IPS DF 19.7 (cell line): ENCODE results near the gene CTPS2.
"Not testable (repeated sequence)": the region's sequence is repeated elsewhere in the genome, so short reads cannot be mapped to it uniquely, and the experiment has no call there.

Source experiments
- DNase-seq: peaks from one replicate; pipeline ENCODE4 v3.0.0-alpha.2; 2013; ENCODE audit warnings: low read depth, low spot score

The CTPS2 gene

GRCh38 chrX:16604337-16604736 is 108.1 kb downstream of the CTPS2 start:
- no peak for DNase-seq

DNA sequence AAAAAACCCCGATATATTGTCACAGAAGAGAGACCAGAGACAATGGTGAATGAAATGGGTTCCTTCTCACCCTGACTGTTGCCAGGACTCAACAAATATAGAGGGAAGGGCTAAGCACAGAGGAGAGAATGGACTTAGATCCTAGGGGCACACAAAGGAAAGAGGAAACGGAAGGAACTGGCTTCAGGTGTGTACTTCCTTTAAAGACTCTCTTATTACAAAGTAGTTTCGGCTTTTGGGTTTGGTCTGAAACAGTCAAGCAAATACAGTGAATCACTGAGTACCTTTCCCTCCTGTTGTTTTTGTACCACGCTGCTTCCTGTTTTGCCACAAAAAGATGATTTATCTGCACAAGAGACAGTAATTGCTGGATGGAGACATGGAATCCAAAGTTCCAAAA is 108.6 kb downstream of the CTPS2 start:
- no peak for DNase-seq

- not testable (repeated sequence) for DNase-seq
Observed at GRCh38 chrX:16603235-16603634, 109.2 kb downstream of the CTPS2 start.

- no peak for DNase-seq
Observed at GRCh38 chrX:16601885-16602284, 110.6 kb downstream of the CTPS2 start.

DNA sequence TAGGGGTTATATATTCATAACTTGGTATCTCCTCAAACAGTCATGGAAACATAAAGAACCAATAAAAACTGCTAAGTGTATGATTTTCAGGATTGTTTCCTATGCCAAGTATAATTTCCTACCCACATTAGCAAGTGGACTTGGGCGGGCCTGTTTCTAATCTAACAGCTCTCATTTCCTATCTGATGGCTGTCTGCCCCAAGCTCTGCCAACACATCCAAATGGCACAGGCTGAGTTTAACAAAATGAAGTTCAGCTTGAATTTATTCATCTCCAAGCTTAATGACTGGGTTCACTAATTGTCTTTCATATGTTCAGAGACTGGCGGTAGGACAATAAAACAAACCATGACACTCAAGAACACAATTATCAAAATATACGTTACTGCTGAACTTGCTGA is 118.0 kb downstream of the CTPS2 start:
- DNase-seq = no peak

DNA sequence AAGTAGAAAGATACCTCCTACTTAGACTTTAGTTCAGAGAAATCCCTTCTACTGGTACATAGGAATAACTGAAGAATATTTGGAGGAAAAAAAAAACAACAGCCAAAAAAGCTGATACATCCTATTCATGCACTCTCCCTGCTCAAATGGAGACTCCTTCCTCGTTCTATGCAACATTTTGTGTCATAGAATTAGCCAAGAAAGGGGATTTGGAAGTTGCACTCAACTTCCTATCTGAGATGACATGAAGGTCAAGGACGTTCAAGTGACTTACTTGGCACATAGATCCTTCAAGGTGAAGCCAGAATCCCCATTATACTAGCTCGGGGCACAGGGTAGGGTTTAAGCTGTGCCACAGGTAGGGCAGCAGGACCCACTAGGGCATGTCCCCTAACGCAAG is 118.7 kb downstream of the CTPS2 start:
- no peak for DNase-seq

DNA sequence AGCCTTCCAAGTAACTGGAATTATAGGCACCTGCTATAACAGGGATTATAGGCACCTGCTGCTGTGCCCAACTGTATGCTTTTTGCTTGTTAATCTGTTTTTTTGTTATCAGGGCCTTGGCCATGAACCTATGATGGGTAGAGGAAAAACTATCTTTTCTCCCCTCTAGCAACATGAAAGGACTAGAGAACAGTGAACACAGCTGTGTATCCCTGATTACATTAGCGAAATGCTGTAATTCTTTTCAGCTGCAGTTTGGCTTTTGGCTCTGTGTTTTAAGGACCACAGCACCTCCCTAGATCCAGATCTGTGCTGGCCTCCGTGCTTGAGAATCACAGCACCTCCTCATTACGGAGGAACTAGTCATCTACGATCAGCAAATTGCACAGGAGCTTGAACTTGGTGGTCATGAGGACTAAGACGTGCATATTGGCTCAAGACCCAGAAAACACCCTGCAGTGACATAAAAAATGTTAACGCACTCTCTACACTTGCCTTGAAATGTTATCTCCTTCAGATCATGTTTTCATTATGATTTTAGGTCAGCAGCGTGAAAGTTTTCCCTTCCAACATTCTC is 120.2 kb downstream of the CTPS2 start:
- no peak for DNase-seq

- no peak for DNase-seq
Observed at GRCh38 chrX:16589826-16590225, 122.6 kb downstream of the CTPS2 start.

DNA sequence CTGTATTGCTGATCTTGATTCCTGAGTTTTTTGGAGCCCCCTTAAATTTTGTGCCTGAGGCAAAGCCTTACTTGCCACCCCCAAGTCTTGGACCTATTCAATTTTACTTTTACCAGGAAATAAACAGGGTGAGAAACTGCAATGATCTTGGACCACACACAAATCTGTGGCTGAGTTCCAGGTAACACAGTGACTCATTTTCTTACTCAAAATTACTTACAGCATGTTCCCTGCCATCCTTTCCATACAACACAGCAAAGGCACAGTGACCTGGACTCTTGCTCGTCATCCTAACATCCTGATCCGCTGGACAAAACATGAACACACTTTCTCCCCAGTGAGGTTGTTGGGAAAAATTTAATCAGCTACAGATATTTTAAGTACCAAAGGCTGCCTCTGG is 123.3 kb downstream of the CTPS2 start:
- no peak for DNase-seq

- DNase-seq = no peak
Observed at GRCh38 chrX:16588266-16588665, 124.2 kb downstream of the CTPS2 start.

- no peak for DNase-seq
Observed at GRCh38 chrX:16587836-16588235, 124.6 kb downstream of the CTPS2 start.

DNA sequence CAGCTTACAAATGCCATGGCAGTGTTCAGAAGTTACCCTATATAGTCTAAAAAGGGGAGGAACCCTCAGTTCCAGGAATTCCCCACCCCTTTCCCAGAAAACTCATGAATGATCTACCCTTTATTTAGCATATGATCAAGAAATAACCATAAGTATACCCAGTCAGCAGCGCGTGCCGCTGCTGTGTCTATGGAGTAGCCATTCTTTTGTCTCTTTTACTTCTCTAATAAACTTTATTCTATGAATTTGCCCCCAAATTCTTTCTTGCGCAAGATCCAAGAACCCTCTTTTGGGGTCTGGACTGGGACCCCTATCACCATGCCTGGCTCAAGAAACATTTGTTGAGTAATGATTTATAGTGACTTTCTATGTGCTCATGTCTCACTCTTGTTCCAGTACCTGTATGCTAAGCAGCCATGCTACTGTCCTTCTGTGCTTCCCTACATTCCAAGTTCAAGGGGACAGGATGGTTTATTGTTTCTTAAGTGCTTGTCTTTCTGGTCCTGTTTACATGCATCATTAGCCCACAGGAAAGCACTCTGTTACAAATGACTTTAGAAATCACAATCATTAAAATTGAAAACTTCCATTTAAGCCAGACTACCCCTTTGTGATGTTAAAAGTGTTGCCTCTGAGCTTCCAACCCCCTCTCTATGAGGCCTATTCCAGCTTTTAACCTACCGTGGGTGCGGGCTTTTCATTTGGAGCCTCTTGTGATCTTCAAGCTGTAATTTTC is 125.9 kb downstream of the CTPS2 start:
- peak; percentile 50 for DNase-seq

GRCh38 chrX:16585486-16586376 is 126.7 kb downstream of the CTPS2 start:
- DNase-seq = no peak

DNA sequence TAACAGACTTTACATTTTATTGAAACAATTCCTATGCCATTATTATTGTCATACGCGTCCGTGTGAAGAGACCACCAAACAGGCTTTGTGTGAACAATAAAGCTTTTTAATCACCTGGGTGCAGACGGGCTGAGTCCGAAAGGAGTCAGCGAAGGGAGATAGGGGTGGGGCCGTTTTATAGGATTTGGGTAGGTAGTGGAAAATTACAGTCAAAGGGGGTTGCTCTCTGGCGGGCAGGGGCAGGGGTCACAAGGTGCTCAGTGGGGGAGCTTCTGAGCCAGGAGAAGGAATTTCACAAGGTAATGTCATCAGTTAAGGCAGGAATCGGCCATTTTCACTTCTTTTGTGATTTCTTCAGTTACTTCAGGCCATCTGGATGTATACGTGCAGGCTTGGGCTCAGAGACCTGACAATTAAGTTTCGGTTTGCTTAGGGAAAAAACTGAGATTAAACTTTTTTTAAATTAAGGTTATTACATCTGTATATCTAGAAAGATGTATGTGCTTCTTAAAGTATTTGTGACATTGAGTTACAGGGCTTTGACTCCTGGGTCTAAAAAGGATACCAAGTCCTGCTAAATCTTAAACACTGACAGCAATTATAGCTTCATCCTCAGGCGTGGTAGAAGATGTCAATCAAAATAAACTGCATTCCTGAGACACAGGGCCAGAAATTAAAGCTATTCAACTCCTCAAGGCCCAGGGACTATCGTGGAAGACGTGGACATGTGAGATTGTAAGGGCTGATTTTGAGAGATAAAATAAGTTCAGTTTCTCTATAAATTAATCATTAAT is 132.3 kb downstream of the CTPS2 start:
- not testable (repeated sequence) for DNase-seq

DNA sequence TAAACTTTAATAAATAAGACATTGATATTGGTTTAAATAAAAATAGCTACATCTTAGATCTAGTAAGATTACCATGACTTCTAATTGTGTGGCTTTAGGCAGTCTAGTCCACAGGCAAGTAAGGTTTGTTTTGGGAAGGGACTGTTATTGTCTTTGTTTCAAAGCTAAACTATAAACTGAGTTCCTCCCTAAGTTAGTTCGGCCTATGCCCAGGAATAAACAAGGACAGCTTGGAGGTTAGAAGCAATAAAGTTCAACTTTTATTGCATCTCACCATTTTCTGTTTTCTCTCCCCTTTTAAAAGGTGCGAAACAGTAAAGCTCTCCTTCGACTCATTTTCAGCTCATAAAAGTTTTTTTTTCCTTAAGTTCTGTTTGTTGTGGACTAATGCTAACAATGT is 133.0 kb downstream of the CTPS2 start:
- no peak for DNase-seq

- no peak for DNase-seq
Observed at GRCh38 chrX:16578218-16578617, 134.3 kb downstream of the CTPS2 start.

GRCh38 chrX:16577483-16578029 is 134.9 kb downstream of the CTPS2 start:
- no peak for DNase-seq

GRCh38 chrX:16575388-16575787 is 137.1 kb downstream of the CTPS2 start:
- DNase-seq = not testable (repeated sequence)

GRCh38 chrX:16573781-16574180 is 138.7 kb downstream of the CTPS2 start:
- DNase-seq = no peak

- DNase-seq = no peak
Observed at GRCh38 chrX:16567681-16568080, 144.8 kb downstream of the CTPS2 start.

GRCh38 chrX:16566571-16566970 is 145.9 kb downstream of the CTPS2 start:
- DNase-seq = no peak
